GM12878 (cell line): ENCODE measurements around the gene ARHGAP15. TPM values are rescaled to one million over a fixed set of nuclear protein-coding genes. Genes with fewer than 3 reads are reported as not detected.
A peak's percentile ranks its signal among the peaks of the same experiment; 100 is the strongest.

Source experiments
- ATAC-seq: fragments of 200-7000 bp; cut with Tn5 transposase; 3 replicates; pipeline ENCODE4 v1.9.1; 2020; ENCODE audit warnings: mild to moderate bottlenecking, moderate library complexity
- BruUV-seq: library from RNA; stranded (reverse); fragments of 400-500 nt; replicated peaks from 2 replicates; lab custom pipeline; 2021; lab: Mats Ljungman, UMichigan
- CTCF ChIA-PET: fragments of 300-600 bp; sonication (Branson Sonifier 250); formaldehyde crosslinking; extraction: SDS; loops from one replicate; lab custom pipeline; 2021; ENCODE audit warnings: inconsistent platforms; lab: Yijun Ruan, JAX
- POLR2A ChIA-PET: fragments of 350-600 bp; formaldehyde crosslinking; extraction: SDS; loops from one replicate; lab custom pipeline; 2021; ENCODE audit warnings: inconsistent platforms; lab: Charles Lee
- RAD21 ChIA-PET: fragments of 300-600 bp; sonication (Branson Sonifier 250); formaldehyde crosslinking; loops from one replicate; lab custom pipeline; 2023; ENCODE audit warnings: antibody characterized with exemption; ENCODE audit not compliant: unreplicated experiment; lab: Charles Lee
- SMC1A ChIA-PET: fragments of 300-600 bp; sonication (Branson Sonifier 250); formaldehyde crosslinking; loops from one replicate; lab custom pipeline; 2023; ENCODE audit not compliant: unreplicated experiment, uncharacterized antibody; lab: Charles Lee
- DNase-seq: peaks from one replicate; pipeline ENCODE4 v3.0.0-alpha.2; 2011; ENCODE audit warnings: low read depth, low spot score
- FAIRE-seq: peaks from 3 replicates; lab custom pipeline; 2011; peaks lifted over from hg19 to GRCh38; lab: Jason Lieb, UNC
- H2AFZ ChIP-seq: 2 replicates; pipeline ENCODE4 v1.6.0; 2011; ENCODE audit warnings: low read depth, low read length, control low read depth; ENCODE audit not compliant: control insufficient read depth
- H3K27ac ChIP-seq: 2 replicates; pipeline ENCODE4 v1.5.1; 2011; ENCODE audit warnings: control low read depth; ENCODE audit not compliant: control insufficient read depth, insufficient read depth
- H3K27me3 ChIP-seq, 2 experiments: replicated peaks in 1 of 2; 2 replicates each; pipeline versions ENCODE4 v1.6.0 to v1.6.1; 2011; ENCODE audit warnings: low read length in 1 of 2; ENCODE audit not compliant: control insufficient read depth in 2 of 2, insufficient read depth in 2 of 2
- H3K36me3 ChIP-seq, 2 experiments: 2 replicates each; pipeline ENCODE4 v1.5.1; 2011; ENCODE audit warnings: low read length in 1 of 2; ENCODE audit not compliant: control insufficient read depth in 2 of 2, insufficient read depth in 2 of 2
- H3K4me1 ChIP-seq: 2 replicates; pipeline ENCODE4 v1.6.1; 2011; ENCODE audit warnings: mild to moderate bottlenecking, low read length, moderate library complexity, mixed read lengths; ENCODE audit not compliant: control insufficient read depth, insufficient read depth
- H3K4me2 ChIP-seq: 2 replicates; pipeline ENCODE4 v1.6.0; 2011; ENCODE audit warnings: control low read depth; ENCODE audit not compliant: control insufficient read depth, insufficient read depth
- H3K4me3 ChIP-seq: fragments of 200-600 bp; sonication (generic); 2 replicates; pipeline ENCODE4 v1.5.1; 2016
- H3K79me2 ChIP-seq: 2 replicates; pipeline ENCODE4 v1.6.0; 2011; ENCODE audit warnings: low read length; ENCODE audit not compliant: control insufficient read depth, insufficient read depth
- H3K9ac ChIP-seq: 2 replicates; pipeline ENCODE4 v1.8.0; 2011; ENCODE audit warnings: low read length, control low read depth, mixed read lengths; ENCODE audit not compliant: control insufficient read depth, insufficient read depth
- H3K9me3 ChIP-seq: replicated peaks from 3 replicates; pipeline ENCODE4 v1.5.1; 2011; ENCODE audit warnings: mild to moderate bottlenecking, low read length; ENCODE audit not compliant: control insufficient read depth, insufficient read depth
- H4K20me1 ChIP-seq: 2 replicates; pipeline ENCODE4 v1.6.0; 2011; ENCODE audit not compliant: control insufficient read depth, insufficient read depth
- CEBPZ ChIP-seq: fragments of 150-350 bp; IDR thresholded peaks from 2 replicates; pipeline ENCODE4 v1.6.1; 2016; ENCODE audit warnings: low read depth, low read length
- CREB1 ChIP-seq: IDR thresholded peaks from 2 replicates; pipeline ENCODE4 v1.6.1; 2012; ENCODE audit warnings: low read depth, mild to moderate bottlenecking, inconsistent platforms
- SPI1 ChIP-seq: IDR thresholded peaks from 2 replicates; pipeline ENCODE4 v1.6.1; 2011; ENCODE audit warnings: low read depth, mild to moderate bottlenecking, low read length, moderate library complexity, borderline replicate concordance; ENCODE audit not compliant: insufficient read depth
- ZNF274 ChIP-seq: IDR thresholded peaks from one replicate; pipeline ENCODE4 v1.8.0; 2011; ENCODE audit not compliant: insufficient read length, insufficient read depth
- ZZZ3 ChIP-seq: IDR thresholded peaks from 2 replicates; pipeline ENCODE4 v1.6.1; 2011; ENCODE audit warnings: low read depth; ENCODE audit not compliant: control insufficient read depth, insufficient read length
- WGBS: methylation state at CpG from one replicate; pipeline ENCODE4 v1.1.6; 2016; ENCODE audit warnings: low lambda C conversion rate; ENCODE audit not compliant: insufficient replicate concordance, insufficient coverage; ENCODE audit errors: missing lambda C conversion rate; 5-methylcytosine and 5-hydroxymethylcytosine counted together
- in situ Hi-C: fragments of 300-500 bp; cut with MboI; formaldehyde crosslinking; loops from 9 replicates; pipeline ENCODE4 v1.14.3; 2018; ENCODE audit warnings: mixed read lengths
- intact Hi-C: fragments of 100-400 bp; cut with micrococcal nuclease; formaldehyde crosslinking; loops from one replicate; pipeline ENCODE4 v1.14.2; 2022; ENCODE audit not compliant: unreplicated experiment
- polyA plus RNA-seq, 11 experiments: library from polyadenylated mRNA; depleted of rRNA in 4 of 11; unstranded in 6 of 11; stranded (reverse) in 5 of 11; fragments of >200 nt; fragmentation: Nextera tagmentation in 4 of 11; fragmentation: Illumina TruSeq in 1 of 11; extraction: Ambion mirVana in 4 of 11; extraction: Trizol in 1 of 11; gene quantifications; 1 replicate in 1 of 11; 2 replicates in 10 of 11; pipeline versions ENCODE4 v1.2.1 to v1.2.3, GENCODE V29; 2011 to 2016; ENCODE audit warnings: inconsistent platforms in 2 of 11, missing spikeins in 2 of 11, low read depth in 1 of 11
- total RNA-seq, 4 experiments: library from RNA; depleted of rRNA in 3 of 4; stranded (reverse); fragments of >200 nt in 3 of 4; fragmentation: Illumina TruSeq in 1 of 4; extraction: Trizol in 1 of 4; gene quantifications; 2 replicates each; pipeline versions ENCODE4 v1.2.1 to v1.2.3, GENCODE V29; 2013 to 2021

The ARHGAP15 gene
- total and polyA plus RNA-seq, 10 of the 15 experiments (the other 5 are each of a cell fraction or from before 2014, with no cell fraction given) = 38.0 to 92.6 (median 66.7) TPM

- TF ChIP-seq CEBPZ = no peak
- no peak for TF ChIP-seq CREB1
- no peak for TF ChIP-seq ZZZ3
Observed at GRCh38 chr2:143499061-143499460, 369.8 kb downstream of the ARHGAP15 start (continued).

- Histone ChIP-seq H3K36me3 (peaks cover 2 to 6% of the 10 kb centered on the region in 2 experiments; a peak in 2 of 4 replicates), H3K4me1 (no peaks in the 10 kb centered on the region; the same call in 1 of the 2 replicates), H3K4me3 (no peak overlapping the region), H3K79me2 (no peaks in the 10 kb centered on the region), H2AFZ (no peak overlapping the region), H3K4me2 (no peak overlapping the region), H3K27me3 (no peaks in the 10 kb centered on the region), H3K9ac (no peak overlapping the region), H3K9me3 (no peaks in the 10 kb centered on the region), H3K27ac (no peak overlapping the region), H4K20me1 (no peaks in the 10 kb centered on the region)
- BruUV-seq = no TSS peak
- intact Hi-C loops = no loop called here
- TF ChIP-seq SPI1 (peak; percentile 75), ZNF274 (no peak)
- ChIA-PET SMC1A (no interaction called here), POLR2A (no interaction called here), RAD21 (no interaction called here), CTCF (no interaction called here)
- in situ Hi-C loops = no loop called here
- 83% methylated on average over 7 of the region's 7 CpGs for WGBS
- ATAC-seq (no peak), FAIRE-seq (no peak), DNase-seq (no peak)
Observed at GRCh38 chr2:143501106-143501676, 372.0 kb downstream of the ARHGAP15 start.
